Adrenal gland (tissue), 5 donors: Measurements from ENCODE around the gene LUC7L.

Experiments used
- POLR2A ChIP-seq, 2 donors: fragments of 450-650 bp; IDR thresholded peaks; one replicate each; pipeline ENCODE4 v1.6.1; 2017; ENCODE audit warnings: antibody characterized with exemption in 2 of 2, mild to moderate bottlenecking in 2 of 2, moderate library complexity in 1 of 2
- TF ChIP-seq, protein P1 (sequence below), 6 experiments: fragments of 450-650 bp in 4 of 6; fragments of 200-600 bp in 2 of 6; sonication (generic) in 1 of 6; IDR thresholded peaks; 1 replicate in 5 of 6; 2 replicates in 1 of 6; pipeline versions ENCODE4 v1.5.1 to v1.8.0; 2016 to 2021; ENCODE audit warnings: antibody characterized with exemption in 6 of 6, mild to moderate bottlenecking in 2 of 6, moderate library complexity in 1 of 6
- donor health status: DM: no; HTN: no; CAD: no.

GRCh38 chr16:175011-175949 lies 54.0 kb downstream of the LUC7L start:
- TF ChIP-seq, protein P1, sequence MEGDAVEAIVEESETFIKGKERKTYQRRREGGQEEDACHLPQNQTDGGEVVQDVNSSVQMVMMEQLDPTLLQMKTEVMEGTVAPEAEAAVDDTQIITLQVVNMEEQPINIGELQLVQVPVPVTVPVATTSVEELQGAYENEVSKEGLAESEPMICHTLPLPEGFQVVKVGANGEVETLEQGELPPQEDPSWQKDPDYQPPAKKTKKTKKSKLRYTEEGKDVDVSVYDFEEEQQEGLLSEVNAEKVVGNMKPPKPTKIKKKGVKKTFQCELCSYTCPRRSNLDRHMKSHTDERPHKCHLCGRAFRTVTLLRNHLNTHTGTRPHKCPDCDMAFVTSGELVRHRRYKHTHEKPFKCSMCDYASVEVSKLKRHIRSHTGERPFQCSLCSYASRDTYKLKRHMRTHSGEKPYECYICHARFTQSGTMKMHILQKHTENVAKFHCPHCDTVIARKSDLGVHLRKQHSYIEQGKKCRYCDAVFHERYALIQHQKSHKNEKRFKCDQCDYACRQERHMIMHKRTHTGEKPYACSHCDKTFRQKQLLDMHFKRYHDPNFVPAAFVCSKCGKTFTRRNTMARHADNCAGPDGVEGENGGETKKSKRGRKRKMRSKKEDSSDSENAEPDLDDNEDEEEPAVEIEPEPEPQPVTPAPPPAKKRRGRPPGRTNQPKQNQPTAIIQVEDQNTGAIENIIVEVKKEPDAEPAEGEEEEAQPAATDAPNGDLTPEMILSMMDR (IDR thresholded peaks at IDR 0.05) = no peak
- no peak for TF ChIP-seq POLR2A (IDR thresholded peaks at IDR 0.05)
